HG02938 (cell line): ENCODE measurements around the gene MYL5.
A peak's percentile ranks its signal among the peaks of the same experiment; 100 is the strongest.
"Not testable (repeated sequence)": the region's sequence is repeated elsewhere in the genome, so short reads cannot be mapped to it uniquely, and the experiment has no call there.

Experiments
- ATAC-seq: cut with Tn5 transposase; IDR thresholded peaks from one replicate; pipeline ENCODE4 v1.9.1; 2021; ENCODE audit warnings: mild to moderate bottlenecking, moderate library complexity; ENCODE audit not compliant: unreplicated experiment

Gene MYL5, protein sequence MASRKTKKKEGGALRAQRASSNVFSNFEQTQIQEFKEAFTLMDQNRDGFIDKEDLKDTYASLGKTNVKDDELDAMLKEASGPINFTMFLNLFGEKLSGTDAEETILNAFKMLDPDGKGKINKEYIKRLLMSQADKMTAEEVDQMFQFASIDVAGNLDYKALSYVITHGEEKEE

GRCh38 chr4:674172-675035, at the start of gene MYL5, which contains the start of gene ATP5ME:
MYL5 (plus strand) TSS chr4:674542; CDS start chr4:678027, 3,485 bp downstream.
ATP5ME (minus strand) TSS chr4:674276; CDS start chr4:674247, 29 bp downstream.
- ATAC-seq = peak; percentile 74

- no peak for ATAC-seq
Observed at GRCh38 chr4:624705-625590, 49.4 kb upstream of the MYL5 start, which contains the start of gene PDE6B. PDE6B (plus strand) TSS chr4:625573; CDS start chr4:625627, 54 bp downstream.

DNA sequence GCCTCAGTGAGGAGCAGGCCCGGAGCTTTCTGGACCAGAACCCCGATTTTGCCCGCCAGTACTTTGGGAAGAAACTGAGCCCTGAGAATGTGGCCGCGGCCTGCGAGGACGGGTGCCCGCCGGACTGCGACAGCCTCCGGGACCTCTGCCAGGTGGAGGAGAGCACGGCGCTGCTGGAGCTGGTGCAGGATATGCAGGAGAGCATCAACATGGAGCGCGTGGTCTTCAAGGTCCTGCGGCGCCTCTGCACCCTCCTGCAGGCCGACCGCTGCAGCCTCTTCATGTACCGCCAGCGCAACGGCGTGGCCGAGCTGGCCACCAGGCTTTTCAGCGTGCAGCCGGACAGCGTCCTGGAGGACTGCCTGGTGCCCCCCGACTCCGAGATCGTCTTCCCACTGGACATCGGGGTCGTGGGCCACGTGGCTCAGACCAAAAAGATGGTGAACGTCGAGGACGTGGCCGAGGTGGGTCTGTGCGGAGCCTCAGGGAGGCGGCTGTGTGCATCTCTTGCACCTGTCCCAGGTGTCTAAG, 48.6 kb upstream of the MYL5 start:
- no peak for ATAC-seq

GRCh38 chr4:626201-627091, 47.9 kb upstream of the MYL5 start:
- no peak for ATAC-seq

DNA sequence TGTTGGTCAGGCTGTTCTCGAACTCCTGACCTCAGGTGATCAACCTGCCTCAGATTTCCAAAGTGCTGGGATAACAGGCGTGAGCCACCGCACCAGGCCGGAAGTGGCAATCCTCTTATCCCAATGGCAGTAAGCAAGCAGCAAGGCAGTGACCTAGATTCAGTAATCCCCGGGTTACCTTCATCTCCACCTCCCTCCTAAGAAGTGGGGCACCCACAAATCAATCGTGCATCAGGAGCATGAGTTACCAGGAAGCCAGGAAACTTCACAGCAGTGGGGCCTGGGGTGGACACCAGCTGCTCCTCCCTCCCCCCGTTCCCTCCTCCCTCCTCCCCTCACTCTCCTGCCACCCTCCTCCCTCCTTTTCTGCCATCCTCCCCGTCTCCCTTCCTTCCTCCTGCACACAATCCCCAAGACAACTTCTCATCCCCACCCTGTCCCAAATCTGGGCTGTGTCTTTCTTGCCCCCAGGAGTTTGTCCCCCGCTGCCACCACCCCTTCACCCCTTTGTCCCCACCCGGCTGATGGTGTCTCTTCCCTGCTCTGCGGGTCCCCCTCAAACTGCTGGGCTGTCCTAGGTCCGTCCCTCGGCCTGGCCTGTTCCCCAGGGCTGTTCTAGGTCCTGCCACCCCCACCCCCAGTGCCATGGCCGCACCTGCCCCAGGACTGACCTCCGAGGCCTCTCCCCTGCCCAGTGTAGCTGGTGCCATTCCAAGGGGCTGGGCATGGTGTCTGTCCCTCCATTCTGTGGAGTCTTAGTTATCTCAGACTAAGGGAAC, 46.8 kb upstream of the MYL5 start:
- ATAC-seq = no peak

- no peak for ATAC-seq
Observed at GRCh38 chr4:628311-628741, 46.0 kb upstream of the MYL5 start.

GRCh38 chr4:628821-629635, 45.3 kb upstream of the MYL5 start:
- ATAC-seq = no peak

- no peak for ATAC-seq
Observed at GRCh38 chr4:629636-629914, 44.8 kb upstream of the MYL5 start.

- ATAC-seq = no peak
Observed at GRCh38 chr4:629915-630641, 44.3 kb upstream of the MYL5 start.

GRCh38 chr4:630656-631055, 43.7 kb upstream of the MYL5 start:
- no peak for ATAC-seq

- no peak for ATAC-seq
Observed at GRCh38 chr4:632196-632790, 42.0 kb upstream of the MYL5 start.

GRCh38 chr4:632926-633325, 41.4 kb upstream of the MYL5 start:
- ATAC-seq = no peak

DNA sequence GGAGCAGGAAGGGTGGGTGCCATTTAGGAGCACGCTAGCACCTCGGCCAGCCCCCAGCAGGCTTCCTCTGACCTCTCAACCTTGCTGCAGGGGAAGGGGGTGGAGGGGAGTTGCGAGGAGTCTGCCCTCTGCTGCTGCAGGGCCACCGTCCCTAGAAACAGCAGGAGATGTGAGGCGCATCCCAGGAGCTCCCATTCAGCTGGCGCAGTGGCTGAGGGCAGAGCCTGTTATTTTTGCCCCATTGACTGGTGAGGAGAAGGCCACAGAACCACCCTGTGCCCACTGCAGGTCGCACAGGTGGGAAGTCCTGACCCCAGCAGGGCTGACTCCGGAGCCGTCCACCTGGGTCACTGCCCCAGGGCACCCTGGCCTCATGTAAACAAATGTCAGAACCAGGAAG, 40.9 kb upstream of the MYL5 start:
- no peak for ATAC-seq

- ATAC-seq = no peak
Observed at GRCh38 chr4:633976-634598, 40.3 kb upstream of the MYL5 start.

- ATAC-seq = no peak
Observed at GRCh38 chr4:634599-634985, 39.8 kb upstream of the MYL5 start.

DNA sequence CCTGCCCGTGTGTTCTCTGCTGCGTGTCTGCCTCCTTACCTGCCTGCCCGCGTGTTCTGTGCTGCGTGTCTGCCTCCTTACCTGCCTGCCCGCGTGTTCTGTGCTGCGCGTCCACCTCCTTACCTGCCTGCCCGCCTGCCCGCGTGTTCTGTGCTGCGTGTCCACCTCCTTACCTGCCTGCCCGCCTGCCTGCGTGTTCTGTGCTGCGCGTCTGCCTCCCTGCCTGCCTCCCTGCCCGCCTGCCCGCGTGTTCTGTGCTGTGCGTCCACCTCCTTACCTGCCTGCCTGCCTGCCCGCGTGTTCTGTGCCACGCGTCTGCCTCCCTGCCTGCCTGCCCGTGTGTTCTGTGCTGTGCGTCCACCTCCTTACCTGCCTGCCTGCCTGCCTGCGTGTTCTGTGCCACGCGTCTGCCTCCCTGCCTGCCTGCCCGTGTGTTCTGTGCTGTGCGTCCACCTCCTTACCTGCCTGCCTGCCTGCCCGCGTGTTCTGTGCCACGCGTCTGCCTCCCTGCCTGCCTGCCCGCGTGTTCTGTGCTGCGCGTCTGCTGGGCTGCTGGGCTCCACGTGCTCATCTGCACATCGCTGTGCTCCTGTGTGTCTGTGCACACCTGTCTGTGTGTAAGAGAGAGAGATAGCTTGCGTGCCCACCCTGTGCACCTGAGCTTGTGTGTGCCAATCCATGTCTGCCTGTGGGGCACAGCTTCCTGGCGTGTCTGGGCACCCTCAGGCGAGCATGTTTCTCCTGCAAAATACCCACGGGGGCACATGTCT, 39.1 kb upstream of the MYL5 start:
- not testable (repeated sequence) for ATAC-seq
